Erythroblast (primary cell): Measurements from ENCODE around the gene SUSD2.

Source experiments
- GATA1 ChIP-seq: IDR thresholded peaks from 2 replicates; pipeline ENCODE4 v1.6.1; 2011; ENCODE audit warnings: low read depth, mild to moderate bottlenecking, control low read depth, low read length, moderate library complexity
- POLR2A ChIP-seq: IDR thresholded peaks from 2 replicates; pipeline ENCODE4 v1.6.1; 2011; ENCODE audit warnings: mild to moderate bottlenecking, low read length

- no peak for TF ChIP-seq POLR2A
- TF ChIP-seq GATA1, result no peak
Measured at GRCh38 chr22:24176630-24177029, 4.7 kb upstream of the SUSD2 start.
